ENCODE measurements around the gene EPOP. TPM values are rescaled to one million over a fixed set of nuclear protein-coding genes. Genes with fewer than 3 reads are reported as not detected.

EPOP gene
- total RNA-seq, 4 donors from 2014 or later = 1.8 to 8.7 (median 3.3) TPM

DNA sequence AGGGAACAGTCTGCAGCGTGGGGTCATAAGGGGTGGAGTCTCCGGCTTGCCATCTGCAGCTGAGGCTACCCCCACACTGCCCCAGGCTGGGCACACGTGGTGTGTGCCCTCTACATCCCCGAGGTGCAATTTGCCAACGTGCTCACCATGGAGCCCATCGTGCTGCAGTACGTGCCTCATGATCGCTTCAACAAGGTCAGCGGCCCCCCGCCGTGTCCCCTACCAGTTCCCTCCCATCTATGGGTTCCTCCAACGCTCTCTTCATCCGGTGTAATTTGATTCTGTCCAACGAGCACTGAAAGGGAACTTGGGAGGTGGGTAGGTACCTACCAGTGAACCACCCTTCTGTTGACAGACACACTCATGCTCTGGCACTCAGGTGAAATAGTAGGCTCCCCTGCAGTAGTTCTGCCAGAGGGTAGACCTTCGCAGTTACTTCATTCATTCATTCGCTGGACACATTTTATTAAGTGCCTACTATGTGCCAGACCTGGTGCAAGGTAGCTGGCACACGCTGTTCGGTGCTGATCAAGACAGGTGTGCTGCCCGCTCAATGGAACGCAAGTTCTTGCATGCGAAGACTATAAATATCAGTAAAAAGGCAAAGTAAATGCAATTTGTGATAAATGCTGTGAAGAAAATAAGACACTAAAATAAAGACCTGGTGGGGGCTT, 33.1 kb upstream of the EPOP start:
- intact Hi-C loops (cut with DNase I; ENCODE audit: low total_unique reads) = no loop called here
- WGBS, 2 donors = 77 to 79% methylated on average over 20 to 21 of the region's 21 CpGs
- DNase-seq (ENCODE audit: low spot score in 2 of 2) = no peak
- TF ChIP-seq POLR2A (IDR thresholded peaks at IDR 0.05) = no peak
- TF ChIP-seq, protein P1, sequence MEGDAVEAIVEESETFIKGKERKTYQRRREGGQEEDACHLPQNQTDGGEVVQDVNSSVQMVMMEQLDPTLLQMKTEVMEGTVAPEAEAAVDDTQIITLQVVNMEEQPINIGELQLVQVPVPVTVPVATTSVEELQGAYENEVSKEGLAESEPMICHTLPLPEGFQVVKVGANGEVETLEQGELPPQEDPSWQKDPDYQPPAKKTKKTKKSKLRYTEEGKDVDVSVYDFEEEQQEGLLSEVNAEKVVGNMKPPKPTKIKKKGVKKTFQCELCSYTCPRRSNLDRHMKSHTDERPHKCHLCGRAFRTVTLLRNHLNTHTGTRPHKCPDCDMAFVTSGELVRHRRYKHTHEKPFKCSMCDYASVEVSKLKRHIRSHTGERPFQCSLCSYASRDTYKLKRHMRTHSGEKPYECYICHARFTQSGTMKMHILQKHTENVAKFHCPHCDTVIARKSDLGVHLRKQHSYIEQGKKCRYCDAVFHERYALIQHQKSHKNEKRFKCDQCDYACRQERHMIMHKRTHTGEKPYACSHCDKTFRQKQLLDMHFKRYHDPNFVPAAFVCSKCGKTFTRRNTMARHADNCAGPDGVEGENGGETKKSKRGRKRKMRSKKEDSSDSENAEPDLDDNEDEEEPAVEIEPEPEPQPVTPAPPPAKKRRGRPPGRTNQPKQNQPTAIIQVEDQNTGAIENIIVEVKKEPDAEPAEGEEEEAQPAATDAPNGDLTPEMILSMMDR (IDR thresholded peaks at IDR 0.05) = no peak
- no peak overlapping the region for H3K4me3 ChIP-seq (ENCODE audit: low read depth, poor library complexity, severe bottlenecking)

DNA sequence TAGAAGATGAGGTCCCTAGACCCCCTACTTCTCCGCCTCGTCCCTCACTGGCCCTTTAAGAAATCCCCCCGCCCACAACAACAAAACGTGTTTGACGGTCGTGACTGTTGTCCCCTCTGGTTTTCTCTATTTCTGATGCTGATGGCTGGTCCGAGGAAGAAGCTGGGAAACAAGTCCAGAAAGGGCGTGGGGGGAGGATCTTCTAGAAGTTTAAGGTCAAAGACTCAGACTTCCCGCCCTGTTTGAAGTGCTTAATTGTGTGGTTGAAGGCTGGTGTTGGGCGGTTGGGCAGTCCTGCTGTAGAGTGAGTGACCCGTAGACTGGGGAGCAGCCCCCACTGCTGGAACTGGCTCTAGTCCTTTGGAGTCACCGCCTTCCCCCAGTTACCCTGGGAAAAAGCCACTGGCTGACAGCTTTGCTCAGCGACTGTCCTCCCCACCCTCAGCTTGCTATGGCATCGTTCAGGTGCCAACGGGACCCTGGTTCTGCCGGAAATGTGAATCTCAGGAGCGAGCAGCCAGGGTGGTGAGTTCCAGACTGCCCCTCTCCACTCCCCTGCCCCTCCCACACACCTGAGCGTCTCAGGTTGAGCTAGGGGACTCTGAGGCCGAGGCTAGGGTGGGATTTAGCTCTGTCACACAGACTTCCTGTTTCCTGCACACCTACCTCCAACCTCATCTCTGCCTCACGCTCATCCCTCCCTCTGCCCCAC, 31.9 kb upstream of the EPOP start:
- no peak for DNase-seq (ENCODE audit: low spot score in 2 of 2)
- peak overlapping the region; percentile 73 for H3K4me3 ChIP-seq (ENCODE audit: low read depth, poor library complexity, severe bottlenecking)
- intact Hi-C loops (cut with DNase I; ENCODE audit: low total_unique reads) = no loop called here
- TF ChIP-seq, protein P1 (IDR thresholded peaks at IDR 0.05) = no peak
- no peak for TF ChIP-seq POLR2A (IDR thresholded peaks at IDR 0.05)
- 8 to 11% methylated on average over 20 of the region's 20 CpGs for WGBS, 2 donors

DNA sequence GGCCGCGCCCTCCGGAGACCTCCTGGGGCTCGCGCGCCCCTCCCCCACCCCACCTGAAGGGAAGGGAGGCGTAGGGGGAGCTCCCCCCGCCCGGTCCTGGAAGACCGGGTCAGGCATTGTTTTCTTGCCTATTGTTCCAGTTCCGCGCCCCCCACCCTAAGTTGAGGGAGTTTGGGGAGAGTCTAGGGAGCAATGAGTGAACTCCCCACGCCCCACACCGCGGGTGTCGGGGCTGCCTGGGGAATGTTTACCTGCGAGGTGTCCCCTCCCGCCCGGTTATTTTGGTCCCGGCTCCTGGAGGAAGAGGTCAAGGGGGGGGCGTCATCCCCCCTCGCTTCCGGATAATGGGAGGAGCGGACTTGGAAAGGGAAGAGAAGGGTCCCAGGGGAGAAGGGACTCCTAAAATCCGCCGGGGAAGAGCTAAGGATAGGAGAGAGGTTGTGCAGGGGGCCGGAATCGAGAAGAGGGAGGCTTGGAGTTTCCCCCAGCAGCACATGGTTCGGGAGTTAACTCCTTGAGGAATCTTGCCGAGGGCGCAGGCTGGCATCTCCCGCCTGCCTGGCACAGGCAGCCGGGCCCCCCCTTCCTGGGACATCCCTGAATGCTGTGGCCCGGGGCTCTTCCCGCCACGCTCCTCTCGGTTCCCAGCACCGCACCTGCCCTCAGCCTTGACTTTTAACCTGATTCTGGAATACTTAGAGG, 31.2 kb upstream of the EPOP start:
- TF ChIP-seq, protein P1 (IDR thresholded peaks at IDR 0.05) = no peak
- TF ChIP-seq POLR2A (IDR thresholded peaks at IDR 0.05) = no peak
- 0 to 1% methylated on average over 29 to 33 of the region's 38 CpGs for WGBS, 2 donors
- DNase-seq (ENCODE audit: low spot score in 2 of 2) = peak in 1 of 2 donors; percentile 93
- intact Hi-C loops (cut with DNase I; ENCODE audit: low total_unique reads) = no loop called here
- H3K4me3 ChIP-seq (ENCODE audit: low read depth, poor library complexity, severe bottlenecking) = peak overlapping the region; percentile 73

DNA sequence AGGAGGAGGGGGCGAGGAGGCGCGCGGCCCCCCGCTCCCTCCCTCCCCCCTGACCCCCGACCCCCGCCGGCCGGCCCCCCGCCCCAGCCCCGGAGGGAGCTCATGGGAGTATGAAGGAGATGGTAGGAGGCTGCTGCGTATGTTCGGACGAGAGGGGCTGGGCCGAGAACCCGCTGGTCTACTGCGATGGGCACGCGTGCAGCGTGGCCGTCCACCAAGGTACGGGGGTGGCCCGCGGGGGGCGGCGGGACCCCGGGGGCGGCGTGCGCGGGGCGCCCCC, 30.7 kb upstream of the EPOP start:
- peak overlapping the region; percentile 73 for H3K4me3 ChIP-seq (ENCODE audit: low read depth, poor library complexity, severe bottlenecking)
- intact Hi-C loops (cut with DNase I; ENCODE audit: low total_unique reads) = no loop called here
- TF ChIP-seq, protein P1 (IDR thresholded peaks at IDR 0.05) = no peak
- no peak for TF ChIP-seq POLR2A (IDR thresholded peaks at IDR 0.05)
- WGBS, 2 donors = 0% methylated on average over 6 to 11 of the region's 32 CpGs
- no peak for DNase-seq (ENCODE audit: low spot score in 2 of 2)

DNA sequence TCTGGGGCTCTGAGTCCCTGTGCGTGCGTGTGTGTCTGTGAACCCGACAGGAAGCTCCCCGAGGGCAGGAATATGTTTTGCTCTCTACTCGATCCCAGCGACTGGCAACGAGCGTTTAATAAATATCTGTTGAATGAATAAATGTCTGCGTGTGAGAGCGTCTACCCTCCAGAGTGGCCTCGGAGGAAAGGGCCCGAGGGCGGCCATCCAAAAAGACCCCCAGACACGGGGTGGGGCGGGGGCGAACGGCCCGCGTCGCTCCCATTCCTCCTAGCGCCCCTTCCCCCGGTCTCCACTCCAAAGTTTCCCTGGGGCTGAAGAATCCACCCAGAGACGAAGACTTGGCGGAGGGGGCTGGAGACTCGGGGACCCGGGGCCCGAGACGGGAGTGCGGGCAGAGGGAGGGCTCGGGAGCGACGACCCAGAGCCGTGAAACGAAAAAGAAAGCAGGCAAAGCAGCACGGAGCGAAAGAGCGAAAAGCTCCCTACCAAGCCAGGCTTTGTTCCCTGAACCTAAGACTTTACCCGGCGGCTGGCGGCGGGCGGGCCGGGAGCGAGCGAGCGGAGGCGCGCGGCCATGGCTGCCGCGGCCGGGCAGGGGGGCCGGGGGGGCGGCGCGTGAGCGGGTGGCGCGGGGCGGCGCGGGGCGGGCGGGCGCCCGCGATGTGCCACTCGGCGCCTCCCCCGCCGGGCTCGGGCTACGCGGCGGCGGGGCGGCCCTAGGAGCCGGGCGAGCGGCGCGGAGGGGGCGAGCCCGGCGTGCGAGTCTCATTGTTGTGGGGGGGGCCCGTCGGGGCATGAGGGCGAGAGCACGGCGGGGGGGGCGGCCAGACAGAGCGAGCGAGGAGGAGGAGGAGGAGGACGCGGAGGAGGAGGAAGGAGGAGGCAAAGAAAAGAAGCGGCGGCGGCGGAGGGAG, 30.1 kb upstream of the EPOP start, which contains the start of gene MLLT6:
Gene MLLT6, plus strand, starts transcription at position 668 of the 917 bp plus-strand sequence. CDS start 360 bp downstream, outside the sequence.
- intact Hi-C loops (cut with DNase I; ENCODE audit: low total_unique reads) = no loop called here
- no peak for TF ChIP-seq POLR2A (IDR thresholded peaks at IDR 0.05)
- TF ChIP-seq, protein P1 (IDR thresholded peaks at IDR 0.05) = no peak
- 1% methylated on average over 56 to 74 of the region's 100 CpGs for WGBS, 2 donors

More for the DNA sequence above, 30.1 kb upstream of the EPOP start, which contains the start of gene MLLT6:
- peak within 1 kb of the TSS; percentile 88 for H3K4me3 ChIP-seq (ENCODE audit: low read depth, poor library complexity, severe bottlenecking)
- DNase-seq (ENCODE audit: low spot score in 2 of 2) = peak; percentile 68 to 94
